C4-2B (cell line): ENCODE results near the gene ADPRH.

Experiments
- ZFX ChIP-seq: fragments of 450-650 bp; IDR thresholded peaks from 2 replicates; pipeline ENCODE4 v1.6.1; 2017
- TF ChIP-seq, protein P1 (sequence below): fragments of 450-650 bp; conservative IDR thresholded peaks from 2 replicates; pipeline ENCODE4 v1.5.1; 2017; ENCODE audit warnings: mild to moderate bottlenecking

DNA sequence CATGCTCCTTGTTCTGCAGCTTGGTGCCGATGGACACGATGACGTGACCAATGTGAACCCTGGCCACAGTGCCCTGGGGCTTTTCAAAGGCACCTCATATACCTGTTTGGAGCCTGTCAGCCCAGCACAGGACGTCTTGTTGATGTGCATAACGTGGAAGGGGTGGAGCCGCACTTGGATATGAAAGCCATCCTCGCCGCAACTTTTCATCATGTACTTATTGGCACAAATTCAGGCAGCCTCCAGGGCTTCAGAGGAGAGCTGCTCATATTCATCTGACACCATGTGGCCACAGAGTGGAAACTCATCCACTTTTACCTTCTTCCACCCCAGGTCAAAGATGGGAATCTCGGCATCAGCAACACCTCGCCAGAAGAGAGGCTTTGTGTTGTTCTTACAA lies 56.4 kb downstream of the ADPRH start:
- TF ChIP-seq, protein P1, sequence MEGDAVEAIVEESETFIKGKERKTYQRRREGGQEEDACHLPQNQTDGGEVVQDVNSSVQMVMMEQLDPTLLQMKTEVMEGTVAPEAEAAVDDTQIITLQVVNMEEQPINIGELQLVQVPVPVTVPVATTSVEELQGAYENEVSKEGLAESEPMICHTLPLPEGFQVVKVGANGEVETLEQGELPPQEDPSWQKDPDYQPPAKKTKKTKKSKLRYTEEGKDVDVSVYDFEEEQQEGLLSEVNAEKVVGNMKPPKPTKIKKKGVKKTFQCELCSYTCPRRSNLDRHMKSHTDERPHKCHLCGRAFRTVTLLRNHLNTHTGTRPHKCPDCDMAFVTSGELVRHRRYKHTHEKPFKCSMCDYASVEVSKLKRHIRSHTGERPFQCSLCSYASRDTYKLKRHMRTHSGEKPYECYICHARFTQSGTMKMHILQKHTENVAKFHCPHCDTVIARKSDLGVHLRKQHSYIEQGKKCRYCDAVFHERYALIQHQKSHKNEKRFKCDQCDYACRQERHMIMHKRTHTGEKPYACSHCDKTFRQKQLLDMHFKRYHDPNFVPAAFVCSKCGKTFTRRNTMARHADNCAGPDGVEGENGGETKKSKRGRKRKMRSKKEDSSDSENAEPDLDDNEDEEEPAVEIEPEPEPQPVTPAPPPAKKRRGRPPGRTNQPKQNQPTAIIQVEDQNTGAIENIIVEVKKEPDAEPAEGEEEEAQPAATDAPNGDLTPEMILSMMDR = no peak
- TF ChIP-seq ZFX = no peak
